H9 (cell line): Measurements from ENCODE around the gene SCN2B. TPM values are rescaled to one million over a fixed set of nuclear protein-coding genes. Genes with fewer than 3 reads are reported as not detected.

Experiments
- DNase-seq: peaks from one replicate; pipeline ENCODE4 v3.0.0-alpha.2; 2017
- H2AFZ ChIP-seq: one replicate; pipeline ENCODE4 v1.6.1; 2013; ENCODE audit warnings: mild to moderate bottlenecking, low read length, control low read depth, moderate library complexity
- H2AK5ac ChIP-seq: 2 replicates; pipeline ENCODE4 v1.6.1; 2013; ENCODE audit warnings: low read length, control low read depth, mixed read lengths; ENCODE audit not compliant: insufficient read length
- H2BK120ac ChIP-seq: one replicate; pipeline ENCODE4 v1.6.1; 2013; ENCODE audit warnings: low read depth, mild to moderate bottlenecking, low read length, control low read depth, inconsistent platforms; ENCODE audit not compliant: poor library complexity, severe bottlenecking
- H2BK12ac ChIP-seq: 2 replicates; pipeline ENCODE4 v1.6.1; 2013; ENCODE audit warnings: low read length, control low read depth, mixed read lengths, low read depth; ENCODE audit not compliant: insufficient read length
- H2BK15ac ChIP-seq: 2 replicates; pipeline ENCODE4 v1.6.1; 2013; ENCODE audit warnings: low read depth, low read length, control low read depth
- H2BK20ac ChIP-seq: one replicate; pipeline ENCODE4 v1.6.1; 2013; ENCODE audit warnings: low read depth, mild to moderate bottlenecking, low read length, control low read depth, inconsistent platforms; ENCODE audit not compliant: poor library complexity, severe bottlenecking
- H2BK5ac ChIP-seq: 2 replicates; pipeline ENCODE4 v1.6.1; 2013; ENCODE audit warnings: low read length, control low read depth, mixed read lengths; ENCODE audit not compliant: insufficient read length
- H3K14ac ChIP-seq: 2 replicates; pipeline ENCODE4 v1.6.1; 2013; ENCODE audit warnings: low read length, control low read depth; ENCODE audit not compliant: insufficient read depth
- H3K18ac ChIP-seq: 2 replicates; pipeline ENCODE4 v1.6.1; 2013; ENCODE audit warnings: low read depth, mild to moderate bottlenecking, mixed read lengths, low read length, control low read depth; ENCODE audit not compliant: insufficient read length
- H3K23ac ChIP-seq: 2 replicates; pipeline ENCODE4 v1.6.1; 2013; ENCODE audit warnings: low read length, control low read depth, mixed read lengths, low read depth; ENCODE audit not compliant: insufficient read length
- H3K23me2 ChIP-seq: 2 replicates; pipeline ENCODE4 v1.6.1; 2013; ENCODE audit warnings: low read depth, mild to moderate bottlenecking, mixed read lengths, low read length, control low read depth; ENCODE audit not compliant: insufficient read length, poor library complexity, severe bottlenecking
- H3K27ac ChIP-seq: 2 replicates; pipeline ENCODE4 v1.5.1; 2013; ENCODE audit warnings: low read length, control low read depth, mixed read lengths, low read depth; ENCODE audit not compliant: insufficient read length
- H3K27me3 ChIP-seq: 2 replicates; pipeline ENCODE4 v1.6.1; 2013; ENCODE audit warnings: low read length, control low read depth, inconsistent platforms; ENCODE audit not compliant: insufficient read depth
- H3K4ac ChIP-seq: 2 replicates; pipeline ENCODE4 v1.6.1; 2013; ENCODE audit warnings: low read depth, mild to moderate bottlenecking, control low read depth, inconsistent platforms, low read length, moderate library complexity
- H3K4me1 ChIP-seq: 2 replicates; pipeline ENCODE4 v1.6.1; 2013; ENCODE audit warnings: low read length, control low read depth, inconsistent platforms; ENCODE audit not compliant: insufficient read depth
- H3K4me2 ChIP-seq: 2 replicates; pipeline ENCODE4 v1.6.1; 2013; ENCODE audit warnings: low read length, control low read depth, mixed read lengths; ENCODE audit not compliant: insufficient read length, insufficient read depth
- H3K56ac ChIP-seq: 2 replicates; pipeline ENCODE4 v1.6.1; 2013; ENCODE audit warnings: low read depth, mild to moderate bottlenecking, mixed read lengths, low read length, control low read depth; ENCODE audit not compliant: insufficient read length
- H3K79me1 ChIP-seq: 2 replicates; pipeline ENCODE4 v1.6.1; 2013; ENCODE audit warnings: low read depth, mild to moderate bottlenecking, moderate library complexity, low read length, control low read depth, inconsistent platforms; ENCODE audit not compliant: insufficient read depth, poor library complexity, severe bottlenecking
- H3K79me2 ChIP-seq: 2 replicates; pipeline ENCODE4 v1.6.1; 2013; ENCODE audit warnings: low read length, control low read depth, inconsistent platforms; ENCODE audit not compliant: insufficient read depth
- H3K9ac ChIP-seq: 2 replicates; pipeline ENCODE4 v1.6.1; 2013; ENCODE audit warnings: low read length, control low read depth, mixed read lengths; ENCODE audit not compliant: insufficient read length; ENCODE audit errors: extremely low read depth
- H3K9me3 ChIP-seq: one replicate; pipeline ENCODE4 v1.6.1; 2013; ENCODE audit warnings: low read depth, low read length, inconsistent platforms; ENCODE audit not compliant: control insufficient read depth
- H3T11ph ChIP-seq: one replicate; pipeline ENCODE4 v1.6.1; 2013; ENCODE audit warnings: mild to moderate bottlenecking, low read length, control low read depth, inconsistent platforms
- H4K20me1 ChIP-seq: one replicate; pipeline ENCODE4 v1.6.1; 2013; ENCODE audit not compliant: control insufficient read depth, insufficient read length, insufficient read depth
- H4K5ac ChIP-seq: 2 replicates; pipeline ENCODE4 v1.6.1; 2013; ENCODE audit warnings: low read depth, mild to moderate bottlenecking, mixed read lengths, low read length, control low read depth; ENCODE audit not compliant: insufficient read length
- H4K8ac ChIP-seq: replicated peaks from 2 replicates; pipeline ENCODE4 v1.6.1; 2013; ENCODE audit warnings: low read length, control low read depth, mixed read lengths, low read depth; ENCODE audit not compliant: insufficient read length
- H4K91ac ChIP-seq: 2 replicates; pipeline ENCODE4 v1.6.1; 2013; ENCODE audit warnings: low read depth, mild to moderate bottlenecking, moderate library complexity, mixed read lengths, low read length, control low read depth; ENCODE audit not compliant: insufficient read length
- H3K27ac Mint-ChIP-seq, 3 experiments: 2 replicates in 2 of 3; 3 replicates in 1 of 3; pipeline ENCODE4 v1.8.0; 2020 to 2021; ENCODE audit warnings: mixed read lengths in 3 of 3, mild to moderate bottlenecking in 1 of 3, moderate library complexity in 1 of 3
- H3K27me3 Mint-ChIP-seq: 2 replicates; pipeline ENCODE4 v1.8.0; 2021; ENCODE audit warnings: low read depth, mild to moderate bottlenecking, moderate library complexity, mixed read lengths
- H3K36me3 Mint-ChIP-seq, 3 experiments: 2 replicates in 2 of 3; 3 replicates in 1 of 3; pipeline ENCODE4 v1.8.0; 2020 to 2021; ENCODE audit warnings: low read depth in 3 of 3, mixed read lengths in 3 of 3; ENCODE audit not compliant: insufficient read depth in 1 of 3
- H3K4me1 Mint-ChIP-seq, 2 experiments: 2 replicates each; pipeline ENCODE4 v1.8.0; 2020; ENCODE audit warnings: mixed read lengths in 2 of 2
- H3K4me3 Mint-ChIP-seq, 2 experiments: 2 replicates in 1 of 2; 3 replicates in 1 of 2; pipeline ENCODE4 v1.8.0; 2020 to 2021; ENCODE audit warnings: mild to moderate bottlenecking in 2 of 2, mixed read lengths in 2 of 2, moderate library complexity in 1 of 2
- H3K9me3 Mint-ChIP-seq, 2 experiments: 2 replicates in 1 of 2; 3 replicates in 1 of 2; pipeline ENCODE4 v1.8.0; 2020; ENCODE audit warnings: mild to moderate bottlenecking in 2 of 2, mixed read lengths in 2 of 2, moderate library complexity in 1 of 2
- CTCF ChIP-seq: fragments of 200-600 bp; sonication (generic); conservative IDR thresholded peaks from 3 replicates; pipeline ENCODE4 v1.8.0; 2021; ENCODE audit warnings: antibody characterized with exemption, mild to moderate bottlenecking
- WGBS: extraction: QIAGEN DNeasy Blood & Tissue Kit; methylation state at CpG from one replicate; pipeline ENCODE4 v1.1.7; 2013; ENCODE audit warnings: missing lambda C conversion rate, low lambda C conversion rate, mixed read lengths; ENCODE audit not compliant: insufficient read length; ENCODE audit errors: extremely low coverage; 5-methylcytosine and 5-hydroxymethylcytosine counted together
- total RNA-seq: library from RNA; stranded (reverse); gene quantifications from 2 replicates; pipeline ENCODE4 v1.2.1, GENCODE V29; 2021

SCN2B gene
- total RNA-seq, 1 experiment from 2014 or later, result not detected

GRCh38 chr11:118167253-118167652 lies 9.2 kb downstream of the SCN2B start:
- H3K18ac ChIP-seq, result no peak overlapping the region
- no peak overlapping the region for H2AFZ ChIP-seq
- H3K79me1 ChIP-seq, result no peaks in the 10 kb centered on the region
- no peak overlapping the region for H2AK5ac ChIP-seq
- H3K4ac ChIP-seq, result no peak overlapping the region
- H3K36me3 Mint-ChIP-seq, result no peaks in the 10 kb centered on the region
- no peak overlapping the region for H4K8ac ChIP-seq
- H3K9me3 Mint-ChIP-seq, result no peaks in the 10 kb centered on the region
- no peak overlapping the region for H2BK20ac ChIP-seq
- H3K79me2 ChIP-seq, result no peaks in the 10 kb centered on the region
- no peak overlapping the region for H4K5ac ChIP-seq
- no peak overlapping the region for H2BK15ac ChIP-seq
- H3K27me3 ChIP-seq, result peaks cover 18% of the 10 kb centered on the region; the same call in 1 of the 2 replicates
- H2BK5ac ChIP-seq, result no peak overlapping the region
- no peak for DNase-seq
- peaks cover 23 to 42% of the 10 kb centered on the region in 2 experiments for H3K4me1 Mint-ChIP-seq
- no peak overlapping the region for H3K27ac Mint-ChIP-seq
- H3K27ac ChIP-seq, result no peak overlapping the region
- no peak overlapping the region for H3K4me3 Mint-ChIP-seq
- no peaks in the 10 kb centered on the region for H3K9me3 ChIP-seq
- no peak overlapping the region for H3K9ac ChIP-seq
- H3K23ac ChIP-seq, result no peak overlapping the region
- no peak overlapping the region for H3K14ac ChIP-seq
- H2BK120ac ChIP-seq, result no peak overlapping the region
- WGBS, result no CpG with 5 or more reads among the region's 2 CpGs
- no peak for TF ChIP-seq CTCF
- H2BK12ac ChIP-seq, result no peak overlapping the region
- H3K27me3 Mint-ChIP-seq, result peaks cover 91% of the 10 kb centered on the region
- H3T11ph ChIP-seq, result no peak overlapping the region
- no peaks in the 10 kb centered on the region for H4K20me1 ChIP-seq
- H3K23me2 ChIP-seq, result peaks cover 2% of the 10 kb centered on the region
- H3K4me2 ChIP-seq, result no peak overlapping the region
- H3K56ac ChIP-seq, result no peak overlapping the region
- H4K91ac ChIP-seq, result no peak overlapping the region
- H3K4me1 ChIP-seq, result 0 out of 2 replicates have a peak, but pooled peaks cover 3% of the 10 kb centered on the region
